ENCODE measurements around the gene CADM1.

DNA sequence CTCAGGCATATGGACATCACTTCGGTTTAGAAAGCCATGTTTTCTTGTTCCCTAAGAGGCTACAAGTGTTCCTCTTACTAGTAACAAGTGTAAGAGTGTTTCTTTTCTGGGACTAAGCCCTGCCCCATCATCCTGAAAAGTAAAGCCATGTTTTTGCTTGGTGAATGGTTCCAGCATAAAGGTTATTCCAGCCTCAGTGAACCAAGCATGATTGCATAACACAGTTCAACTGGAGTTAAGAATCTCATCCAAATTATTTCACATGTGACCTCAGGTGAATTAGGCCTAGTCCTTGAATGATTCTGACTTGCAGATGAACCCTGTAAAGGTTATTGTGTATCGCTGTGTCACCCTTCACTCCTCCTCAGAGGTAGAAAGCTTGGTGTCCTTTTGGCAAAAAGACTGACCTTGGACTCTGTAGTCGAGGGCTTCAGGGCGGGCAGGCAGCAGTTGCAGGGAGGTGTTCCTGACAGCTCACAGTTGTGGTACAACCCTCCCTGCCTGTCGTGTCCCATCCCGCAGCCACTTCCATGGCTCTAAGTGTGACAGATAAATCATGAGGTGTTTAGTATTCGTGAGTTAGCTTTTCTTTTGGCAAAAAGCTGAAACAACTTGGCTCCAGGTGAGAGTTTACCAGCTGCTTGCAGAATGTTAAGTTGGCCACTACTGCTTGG lies 321.8 kb downstream of the CADM1 start:
- TF ChIP-seq CTCF (IDR thresholded peaks at IDR 0.05 in 4 of 5, conservative IDR thresholded peaks at IDR 0.05 in 1 of 5) (no peak), POLR2A (IDR thresholded peaks at IDR 0.05) (no peak)

Measured in gastrocnemius medialis (tissue), 4 donors.